Measurements from ENCODE around the gene CTNNA2.

Gene CTNNA2

GRCh38 chr2:79512442-79513401, at the start of gene CTNNA2:
TSS of gene CTNNA2 (plus strand) at chr2:79513051.
- DNase-seq (ENCODE audit: low spot score), result no peak

DNA sequence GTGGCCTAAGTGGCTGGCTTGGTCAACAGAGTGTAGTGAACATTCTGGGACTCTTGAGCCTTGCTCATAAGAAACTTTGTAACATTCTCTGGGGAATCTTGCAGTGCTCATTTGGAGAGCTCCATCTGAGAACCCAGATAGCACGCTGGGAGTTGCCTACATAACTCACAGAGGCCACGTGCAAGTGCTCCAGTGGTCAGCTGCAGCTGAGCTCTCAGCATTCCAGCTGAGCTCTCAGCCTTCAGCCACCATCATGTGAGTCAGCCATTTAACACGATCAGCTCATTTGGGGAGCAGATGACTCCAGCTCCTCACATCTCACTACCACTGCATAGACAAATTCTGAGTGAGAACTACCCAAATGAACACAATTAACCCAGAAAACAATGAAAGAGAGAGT, 25.5 kb upstream of the CTNNA2 start:
- no peak for DNase-seq (ENCODE audit: low spot score)

GRCh38 chr2:79511320-79511951, 1.4 kb upstream of the CTNNA2 start:
- DNase-seq (ENCODE audit: low spot score), result no peak

GRCh38 chr2:79513711-79514110, 860 bp downstream of the CTNNA2 start:
- no peak for DNase-seq (ENCODE audit: low spot score)

DNA sequence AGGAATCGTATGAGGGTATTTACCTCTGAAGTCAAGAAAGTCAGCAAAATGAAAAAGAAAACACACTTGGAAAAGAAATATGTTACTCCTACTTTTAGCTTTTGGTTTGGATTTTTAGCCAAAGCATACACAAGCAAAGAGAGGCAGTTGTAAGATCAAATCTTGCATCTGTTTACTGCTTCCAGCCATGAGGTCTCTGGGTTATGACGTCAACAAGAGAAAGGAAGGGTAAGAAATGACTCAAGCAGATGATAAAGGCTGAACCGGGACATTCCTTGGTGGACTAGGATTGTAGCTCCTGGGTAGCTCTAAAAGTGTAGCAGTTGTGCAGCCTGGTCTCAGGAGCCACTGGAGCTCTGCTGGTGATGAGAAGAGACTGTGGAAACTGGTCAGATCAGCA, 16.8 kb downstream of the CTNNA2 start:
- no peak for DNase-seq (ENCODE audit: low spot score)

DNA sequence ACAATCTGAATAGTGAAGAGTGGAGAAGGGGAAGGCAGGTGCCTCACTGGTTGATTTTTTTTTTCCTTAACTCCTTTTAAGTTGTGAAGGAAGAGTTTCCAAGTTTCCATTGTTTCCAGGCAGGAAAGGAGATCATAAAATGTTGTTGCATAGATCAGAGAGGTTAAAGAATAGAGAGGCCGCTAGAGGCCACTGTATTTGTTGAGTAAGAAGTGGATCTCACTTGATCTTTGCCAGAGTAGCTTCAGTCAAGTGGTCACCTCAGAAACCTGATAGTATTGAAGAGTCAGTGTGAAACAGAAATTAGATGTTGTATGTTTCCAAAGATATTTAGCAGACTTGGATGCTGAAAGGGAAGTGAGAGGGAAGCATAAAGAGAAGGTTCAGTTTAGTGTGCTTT, 17.6 kb downstream of the CTNNA2 start:
- DNase-seq (ENCODE audit: low spot score), result no peak

GRCh38 chr2:79547568-79547967, 34.7 kb downstream of the CTNNA2 start:
- no peak for DNase-seq (ENCODE audit: low spot score)

DNA sequence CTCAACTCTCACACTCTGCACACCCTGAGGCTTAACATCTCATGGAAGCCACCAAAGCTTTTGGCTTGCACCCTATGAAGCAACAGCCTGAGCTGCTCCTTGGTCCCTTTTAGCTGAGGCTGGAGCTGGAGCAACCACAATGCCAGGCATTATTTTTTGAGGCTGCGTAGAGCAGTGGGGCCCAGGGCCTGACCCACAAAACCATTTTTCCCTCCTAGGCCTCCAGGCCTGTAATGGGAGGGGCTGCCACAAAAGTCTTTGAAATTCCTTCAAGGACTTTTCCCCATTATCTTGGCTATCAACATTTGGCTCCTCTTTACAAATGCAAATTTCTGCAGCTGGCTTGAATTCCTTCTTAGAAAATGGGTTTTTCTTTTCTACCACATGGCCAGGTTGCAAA, 39.8 kb downstream of the CTNNA2 start:
- DNase-seq (ENCODE audit: low spot score), result no peak

DNA sequence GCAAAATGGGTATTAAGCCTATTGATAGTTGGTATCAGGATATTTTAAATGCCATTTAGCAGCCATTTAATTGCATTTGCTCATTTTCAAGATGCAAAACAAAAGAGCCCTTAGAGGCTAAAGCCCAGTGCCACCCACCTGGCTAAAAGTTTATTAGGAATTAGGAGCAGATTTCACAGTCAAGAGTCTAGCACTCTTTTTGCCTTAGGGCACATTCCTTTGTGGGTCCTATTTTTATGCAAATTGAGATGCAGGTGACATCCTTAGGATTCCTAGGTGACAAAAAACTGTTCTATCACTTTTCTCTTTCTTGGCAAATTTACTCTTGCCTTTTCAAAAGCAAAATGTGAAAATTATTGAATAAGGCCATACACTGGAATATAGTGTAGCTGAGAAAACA, 42.0 kb downstream of the CTNNA2 start:
- DNase-seq (ENCODE audit: low spot score), result no peak

- no peak for DNase-seq (ENCODE audit: low spot score)
Measured at GRCh38 chr2:79564065-79564464, 51.2 kb downstream of the CTNNA2 start.

DNA sequence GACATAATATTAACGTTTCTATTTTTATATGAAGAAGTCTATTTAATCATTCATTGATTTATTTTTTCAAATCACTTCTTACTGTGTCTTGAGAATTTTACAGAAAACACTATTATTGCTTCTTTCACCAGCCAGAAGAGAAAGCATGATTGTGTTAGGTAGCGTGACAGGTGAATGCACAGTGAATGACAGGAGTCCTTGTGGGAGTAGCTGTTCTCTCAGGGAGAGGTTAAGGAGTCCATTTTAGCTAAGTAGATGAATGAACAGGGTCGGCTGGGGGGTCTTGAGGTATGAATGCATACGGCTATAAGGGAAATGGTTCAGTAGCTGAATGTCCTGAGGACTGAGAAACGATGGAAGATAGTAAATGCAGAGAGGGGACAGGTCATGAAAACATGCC, 56.2 kb downstream of the CTNNA2 start:
- no peak for DNase-seq (ENCODE audit: low spot score)

DNA sequence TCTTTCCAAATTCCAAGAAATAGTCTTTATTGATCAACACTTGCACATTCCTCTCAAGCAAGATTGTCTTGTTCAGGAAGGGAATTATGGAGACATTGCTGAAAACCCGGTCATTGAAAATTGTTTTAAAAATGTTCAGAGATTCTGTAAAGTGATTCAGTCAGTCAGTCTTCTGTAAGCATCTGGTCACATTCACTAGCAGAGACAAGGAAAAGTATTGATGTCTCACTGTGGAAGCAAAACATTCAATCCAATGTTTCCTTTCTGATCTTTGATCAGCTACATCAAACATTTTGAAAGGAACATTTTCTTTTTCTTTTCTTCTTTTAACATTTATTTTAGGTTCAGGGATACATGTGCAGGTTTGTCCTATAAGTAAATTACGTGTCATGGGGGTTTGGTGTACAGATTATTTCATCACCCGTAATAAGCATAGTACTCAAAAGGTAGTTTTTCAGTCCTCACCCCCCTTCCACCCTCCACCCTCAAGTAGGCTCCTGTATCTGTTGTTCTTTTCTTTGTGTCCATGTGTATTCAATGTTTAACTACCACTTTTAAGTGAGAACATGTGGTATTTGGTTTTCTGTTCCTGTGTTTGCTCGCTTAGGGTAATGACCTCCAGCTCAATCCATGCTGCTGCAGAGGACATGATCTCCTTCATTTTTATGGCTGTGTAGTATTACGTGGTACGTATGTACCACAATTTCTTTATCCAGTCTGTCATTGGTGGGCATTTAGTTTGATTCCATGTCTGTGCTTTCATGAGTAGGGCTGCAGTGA, 61.2 kb downstream of the CTNNA2 start:
- DNase-seq (ENCODE audit: low spot score), result no peak

GRCh38 chr2:79576451-79576850, 63.6 kb downstream of the CTNNA2 start:
- DNase-seq (ENCODE audit: low spot score), result no peak

- no peak for DNase-seq (ENCODE audit: low spot score)
Measured at GRCh38 chr2:79578952-79579351, 66.1 kb downstream of the CTNNA2 start.

DNA sequence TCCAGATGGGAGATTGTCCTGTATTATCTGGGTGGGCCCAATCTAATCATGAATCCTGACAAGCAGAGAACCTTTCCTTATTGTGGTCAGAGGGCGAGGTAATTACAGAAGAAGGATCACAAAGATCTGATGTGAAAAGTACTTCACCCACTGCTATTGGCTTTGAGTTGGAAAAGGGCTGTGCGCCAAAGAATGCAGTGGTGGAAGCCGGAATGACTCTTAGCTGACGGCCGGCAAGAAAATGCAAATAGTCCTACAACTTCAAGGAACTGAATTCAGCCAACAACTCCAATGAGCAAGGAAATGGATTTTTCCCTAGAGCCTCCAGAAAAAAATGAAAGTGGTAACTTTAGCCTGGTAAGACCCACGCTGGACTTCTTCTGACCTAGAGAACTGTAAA, 67.3 kb downstream of the CTNNA2 start:
- DNase-seq (ENCODE audit: low spot score), result no peak

DNA sequence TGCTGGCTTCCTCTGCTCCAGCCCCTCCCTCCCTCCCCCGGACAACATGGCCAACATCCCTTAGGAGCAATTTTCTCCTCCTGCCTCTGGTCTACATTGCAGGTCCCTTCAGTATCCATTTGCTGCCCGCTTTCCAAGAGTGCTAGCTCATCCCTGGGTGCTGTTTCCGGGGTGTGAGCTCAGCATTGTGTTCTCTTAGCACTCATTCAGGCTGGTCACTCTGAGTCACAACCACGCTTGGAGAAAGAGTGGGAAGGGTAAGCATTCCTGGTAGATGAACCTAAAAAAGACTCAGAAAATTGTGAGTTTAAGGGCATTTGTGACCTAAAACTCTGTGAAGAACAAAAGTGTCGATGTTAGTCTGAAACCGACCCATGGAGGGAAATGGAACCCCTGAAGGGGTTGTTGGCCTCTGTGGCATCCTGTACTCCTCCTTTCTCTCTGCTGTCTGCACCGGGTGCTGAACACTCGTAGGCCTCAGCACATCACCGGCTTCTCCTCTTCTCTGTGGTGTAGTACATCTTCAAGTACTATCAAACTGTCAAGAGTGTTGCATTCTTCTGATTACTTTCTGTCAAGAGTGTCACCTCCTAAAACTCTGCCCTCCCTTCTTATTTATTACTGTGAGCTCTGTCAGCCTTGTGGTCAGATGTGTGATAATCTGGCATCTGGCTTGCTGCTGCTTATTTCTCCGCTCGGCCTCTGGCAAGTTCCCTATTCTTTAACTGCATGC, 73.0 kb downstream of the CTNNA2 start:
- DNase-seq (ENCODE audit: low spot score), result no peak

- DNase-seq (ENCODE audit: low spot score), result no peak
Measured at GRCh38 chr2:79591281-79591680, 78.4 kb downstream of the CTNNA2 start.

GRCh38 chr2:79593237-79593867, 80.5 kb downstream of the CTNNA2 start:
- DNase-seq (ENCODE audit: low spot score), result no peak

- DNase-seq (ENCODE audit: low spot score), result no peak
Measured at GRCh38 chr2:79596403-79596802, 83.6 kb downstream of the CTNNA2 start.

DNA sequence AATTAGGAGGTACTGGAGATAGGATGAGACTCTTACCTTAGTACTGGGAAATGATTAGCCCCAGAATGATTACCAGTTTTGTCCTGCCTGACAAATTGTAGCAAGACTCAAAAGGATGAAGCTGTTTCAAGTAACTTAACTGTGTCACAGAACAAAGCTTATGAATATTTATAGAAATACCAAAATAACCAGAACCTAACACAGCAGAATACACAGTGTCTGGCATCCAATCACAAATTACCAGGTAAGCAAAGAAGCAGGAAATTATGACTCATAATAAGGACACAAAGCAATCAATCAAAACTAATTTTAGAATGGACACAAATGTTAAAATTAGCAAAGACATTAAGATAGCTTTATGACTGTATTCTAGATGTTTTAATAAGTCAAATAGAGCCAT, 91.9 kb downstream of the CTNNA2 start:
- no peak for DNase-seq (ENCODE audit: low spot score)

- no peak for DNase-seq (ENCODE audit: low spot score)
Measured at GRCh38 chr2:79611448-79612016, 98.7 kb downstream of the CTNNA2 start.
